Astrocyte (in vitro differentiated cells and primary cell): ENCODE measurements around the gene B3GAT2. TPM values are rescaled to one million over a fixed set of nuclear protein-coding genes. Genes with fewer than 3 reads are reported as not detected.

Experiments used
- DNase-seq: peaks from one replicate; pipeline ENCODE4 v3.0.0-alpha.2; 2010; ENCODE audit warnings: low read depth
- FAIRE-seq: peaks from 2 replicates; lab custom pipeline; 2011; peaks lifted over from hg19 to GRCh38; lab: Jason Lieb, UNC
- H2AFZ ChIP-seq: 2 replicates; pipeline ENCODE4 v1.6.0; 2012; ENCODE audit warnings: low read depth, low read length, inconsistent platforms
- H3K27ac ChIP-seq: 2 replicates; pipeline ENCODE4 v1.5.1; 2011; ENCODE audit warnings: low read depth, low read length, inconsistent platforms
- H3K27me3 ChIP-seq: 2 replicates; pipeline ENCODE4 v1.6.0; 2011; ENCODE audit warnings: low read length, inconsistent platforms; ENCODE audit not compliant: insufficient read depth
- H3K36me3 ChIP-seq: 2 replicates; pipeline ENCODE4 v1.5.1; 2011; ENCODE audit warnings: low read length, inconsistent platforms; ENCODE audit not compliant: insufficient read depth
- H3K4me1 ChIP-seq: 2 replicates; pipeline ENCODE4 v1.5.1; 2011; ENCODE audit warnings: low read length, inconsistent platforms; ENCODE audit not compliant: insufficient read depth
- H3K4me2 ChIP-seq: 2 replicates; pipeline ENCODE4 v1.6.0; 2012; ENCODE audit warnings: low read length, inconsistent platforms
- H3K4me3 ChIP-seq: 2 replicates; pipeline ENCODE4 v1.5.1; 2011; ENCODE audit warnings: low read depth, mild to moderate bottlenecking, low read length, inconsistent platforms; ENCODE audit not compliant: insufficient read depth
- H3K79me2 ChIP-seq: 2 replicates; pipeline ENCODE4 v1.6.0; 2012; ENCODE audit warnings: mild to moderate bottlenecking, low read length, inconsistent platforms; ENCODE audit not compliant: insufficient read depth
- H3K9ac ChIP-seq: 2 replicates; pipeline ENCODE4 v1.6.0; 2012; ENCODE audit warnings: mild to moderate bottlenecking, low read length, inconsistent platforms
- H3K9me3 ChIP-seq: 2 replicates; pipeline ENCODE4 v1.5.1; 2012; ENCODE audit warnings: low read depth, mild to moderate bottlenecking, low read length, inconsistent platforms; ENCODE audit not compliant: insufficient read depth
- H4K20me1 ChIP-seq: 2 replicates; pipeline ENCODE4 v1.6.0; 2012; ENCODE audit warnings: low read length, inconsistent platforms; ENCODE audit not compliant: insufficient read depth
- H3K27ac Mint-ChIP-seq: one replicate; pipeline ENCODE4 v1.8.0; 2021; ENCODE audit warnings: mild to moderate bottlenecking, mixed read lengths; ENCODE audit not compliant: unreplicated experiment
- H3K27me3 Mint-ChIP-seq: one replicate; pipeline ENCODE4 v1.8.0; 2021; ENCODE audit warnings: low read depth, mixed read lengths; ENCODE audit not compliant: unreplicated experiment
- H3K36me3 Mint-ChIP-seq: one replicate; pipeline ENCODE4 v1.8.0; 2021; ENCODE audit warnings: low read depth, mixed read lengths; ENCODE audit not compliant: unreplicated experiment
- H3K4me1 Mint-ChIP-seq: one replicate; pipeline ENCODE4 v1.8.0; 2021; ENCODE audit warnings: low read depth, mixed read lengths; ENCODE audit not compliant: unreplicated experiment
- H3K4me3 Mint-ChIP-seq: one replicate; pipeline ENCODE4 v1.8.0; 2021; ENCODE audit warnings: mild to moderate bottlenecking, moderate library complexity, mixed read lengths; ENCODE audit not compliant: unreplicated experiment
- H3K9me3 Mint-ChIP-seq: one replicate; pipeline ENCODE4 v1.8.0; 2021; ENCODE audit warnings: mild to moderate bottlenecking, mixed read lengths; ENCODE audit not compliant: unreplicated experiment
- EZH2 ChIP-seq: IDR thresholded peaks from 2 replicates; pipeline ENCODE4 v1.6.1; 2012; ENCODE audit warnings: mild to moderate bottlenecking, low read length, inconsistent platforms; ENCODE audit not compliant: insufficient read depth
- total RNA-seq: library from RNA; stranded (reverse); gene quantifications from 2 replicates; pipeline ENCODE4 v1.2.1, GENCODE V29; 2021
- TF ChIP-seq, protein P1 (sequence below): IDR thresholded peaks from 2 replicates; pipeline ENCODE4 v1.5.1; 2011; ENCODE audit warnings: low read depth, mild to moderate bottlenecking, inconsistent platforms, low read length, moderate library complexity; ENCODE audit not compliant: insufficient read depth

The B3GAT2 gene
- total RNA-seq, 1 donor from 2014 or later = not detected

DNA sequence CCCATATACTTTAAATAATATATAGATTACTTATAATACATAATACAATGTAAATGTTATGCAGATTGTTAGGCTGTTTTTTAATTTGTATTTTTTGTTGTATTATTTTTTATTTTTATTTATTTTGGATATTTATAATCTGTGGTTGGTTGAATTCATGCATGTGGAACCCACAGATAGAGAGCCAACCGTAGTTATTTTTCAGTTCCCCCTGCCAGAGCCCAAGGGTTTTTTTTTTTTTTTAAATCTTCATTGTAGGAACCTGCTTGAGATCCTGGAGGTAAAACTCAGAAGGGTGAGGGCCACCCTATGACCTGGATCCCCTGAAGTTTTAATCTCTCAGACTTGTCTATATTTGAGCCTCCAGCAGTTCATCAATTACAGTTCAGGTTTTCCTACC is 133.2 kb downstream of the B3GAT2 start:
- no peaks in the 10 kb centered on the region for H3K36me3 ChIP-seq
- no peaks in the 10 kb centered on the region for H4K20me1 ChIP-seq
- DNase-seq (no peak), FAIRE-seq (no peak)
- TF ChIP-seq, protein P1, sequence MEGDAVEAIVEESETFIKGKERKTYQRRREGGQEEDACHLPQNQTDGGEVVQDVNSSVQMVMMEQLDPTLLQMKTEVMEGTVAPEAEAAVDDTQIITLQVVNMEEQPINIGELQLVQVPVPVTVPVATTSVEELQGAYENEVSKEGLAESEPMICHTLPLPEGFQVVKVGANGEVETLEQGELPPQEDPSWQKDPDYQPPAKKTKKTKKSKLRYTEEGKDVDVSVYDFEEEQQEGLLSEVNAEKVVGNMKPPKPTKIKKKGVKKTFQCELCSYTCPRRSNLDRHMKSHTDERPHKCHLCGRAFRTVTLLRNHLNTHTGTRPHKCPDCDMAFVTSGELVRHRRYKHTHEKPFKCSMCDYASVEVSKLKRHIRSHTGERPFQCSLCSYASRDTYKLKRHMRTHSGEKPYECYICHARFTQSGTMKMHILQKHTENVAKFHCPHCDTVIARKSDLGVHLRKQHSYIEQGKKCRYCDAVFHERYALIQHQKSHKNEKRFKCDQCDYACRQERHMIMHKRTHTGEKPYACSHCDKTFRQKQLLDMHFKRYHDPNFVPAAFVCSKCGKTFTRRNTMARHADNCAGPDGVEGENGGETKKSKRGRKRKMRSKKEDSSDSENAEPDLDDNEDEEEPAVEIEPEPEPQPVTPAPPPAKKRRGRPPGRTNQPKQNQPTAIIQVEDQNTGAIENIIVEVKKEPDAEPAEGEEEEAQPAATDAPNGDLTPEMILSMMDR = no peak
- no peak for TF ChIP-seq EZH2
- H3K4me3 ChIP-seq = no peak overlapping the region
- Mint-ChIP-seq H3K27ac (no peak overlapping the region), H3K36me3 (peaks cover 2% of the 10 kb centered on the region), H3K4me1 (no peaks in the 10 kb centered on the region), H3K27me3 (no peaks in the 10 kb centered on the region), H3K4me3 (no peak overlapping the region), H3K9me3 (peaks cover 2% of the 10 kb centered on the region)
- H3K27me3 ChIP-seq = no peaks in the 10 kb centered on the region
- H3K9ac ChIP-seq = no peak overlapping the region
- H3K9me3 ChIP-seq = no peaks in the 10 kb centered on the region
- no peaks in the 10 kb centered on the region for H3K79me2 ChIP-seq
- H3K4me1 ChIP-seq = no peaks in the 10 kb centered on the region
- H3K27ac ChIP-seq = no peak overlapping the region
- no peak overlapping the region for H2AFZ ChIP-seq
- no peak overlapping the region for H3K4me2 ChIP-seq

DNA sequence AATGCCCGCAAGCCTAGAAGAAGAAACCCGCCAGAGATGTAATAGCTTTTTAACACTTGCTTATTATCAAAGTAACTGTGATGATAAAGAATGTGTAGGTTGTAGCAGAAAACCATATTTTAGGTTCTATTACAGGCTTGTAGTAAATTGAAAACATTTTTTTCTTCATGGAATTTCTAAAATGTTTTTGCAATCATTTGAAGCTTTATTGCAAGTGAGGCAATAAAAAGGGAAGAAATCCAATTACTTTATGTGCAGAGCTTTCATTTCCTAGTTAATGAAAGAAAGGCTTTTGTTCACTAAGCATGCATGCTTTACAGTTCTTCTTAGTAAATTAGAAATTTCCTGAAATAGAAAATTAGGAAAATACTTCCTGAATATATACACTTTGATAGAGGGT is 135.1 kb downstream of the B3GAT2 start:
- H4K20me1 ChIP-seq = no peaks in the 10 kb centered on the region
- H3K4me1 ChIP-seq = no peaks in the 10 kb centered on the region
- Mint-ChIP-seq H3K27me3 (no peaks in the 10 kb centered on the region), H3K4me1 (no peaks in the 10 kb centered on the region), H3K9me3 (peaks cover 2% of the 10 kb centered on the region), H3K36me3 (peaks cover 2% of the 10 kb centered on the region), H3K4me3 (no peak overlapping the region), H3K27ac (no peak overlapping the region)
- no peaks in the 10 kb centered on the region for H3K27me3 ChIP-seq
- H3K36me3 ChIP-seq = no peaks in the 10 kb centered on the region
- H3K9me3 ChIP-seq = no peaks in the 10 kb centered on the region
- no peak overlapping the region for H3K27ac ChIP-seq
- no peak overlapping the region for H3K9ac ChIP-seq
- FAIRE-seq (no peak), DNase-seq (no peak)
- no peak for TF ChIP-seq EZH2
- TF ChIP-seq, protein P1 = no peak
- H3K79me2 ChIP-seq = no peaks in the 10 kb centered on the region
- H3K4me3 ChIP-seq = no peak overlapping the region
- H3K4me2 ChIP-seq = no peak overlapping the region
- no peak overlapping the region for H2AFZ ChIP-seq

DNA sequence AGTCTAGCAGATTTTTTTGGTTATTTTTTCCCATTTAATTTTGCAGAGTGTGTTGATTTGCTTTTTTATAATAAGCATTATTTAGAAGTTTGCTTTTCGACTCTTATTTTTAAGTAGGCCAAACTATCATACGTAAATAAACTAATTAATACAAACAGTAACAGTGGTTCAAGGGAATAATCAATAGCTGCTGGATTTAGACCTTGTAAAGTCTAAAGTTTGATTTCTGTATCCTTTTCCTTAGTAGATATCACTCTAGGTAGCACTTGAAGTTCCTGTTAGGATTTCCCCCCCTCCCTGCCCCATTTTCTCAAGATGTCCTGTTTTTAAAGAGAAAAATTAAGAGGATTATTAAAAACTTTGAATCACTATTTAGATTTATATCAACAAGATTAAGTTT is 136.1 kb downstream of the B3GAT2 start:
- no peak overlapping the region for H3K27ac Mint-ChIP-seq
- H3K9me3 Mint-ChIP-seq = peaks cover 2% of the 10 kb centered on the region
- H3K4me2 ChIP-seq = no peak overlapping the region
- H4K20me1 ChIP-seq = no peaks in the 10 kb centered on the region
- no peak overlapping the region for H3K4me3 Mint-ChIP-seq
- no peaks in the 10 kb centered on the region for H3K4me1 ChIP-seq
- no peaks in the 10 kb centered on the region for H3K27me3 Mint-ChIP-seq
- DNase-seq = no peak
- no peak for FAIRE-seq
- TF ChIP-seq EZH2 = no peak
- TF ChIP-seq, protein P1 = no peak
- no peak overlapping the region for H3K27ac ChIP-seq
- no peak overlapping the region for H3K9ac ChIP-seq
- H3K36me3 ChIP-seq = no peaks in the 10 kb centered on the region
- H3K9me3 ChIP-seq = no peaks in the 10 kb centered on the region
- H3K4me1 Mint-ChIP-seq = no peaks in the 10 kb centered on the region
- H3K36me3 Mint-ChIP-seq = peaks cover 2% of the 10 kb centered on the region
- no peaks in the 10 kb centered on the region for H3K79me2 ChIP-seq
- no peak overlapping the region for H2AFZ ChIP-seq
- no peaks in the 10 kb centered on the region for H3K27me3 ChIP-seq
- no peak overlapping the region for H3K4me3 ChIP-seq
